Muscle of leg (tissue), 11 donors: ENCODE results near the gene F3. TPM values are rescaled to one million over a fixed set of nuclear protein-coding genes. Genes with fewer than 3 reads are reported as not detected.

Experiments
- DNase-seq: peaks from one replicate; pipeline ENCODE4 v3.0.0; 2013
- H3K27ac ChIP-seq: one replicate; pipeline ENCODE4 v1.5.1; 2013; ENCODE audit warnings: mild to moderate bottlenecking, low read length, control low read depth
- H3K27me3 ChIP-seq: one replicate; pipeline ENCODE4 v1.6.1; 2013; ENCODE audit warnings: low read length; ENCODE audit not compliant: control insufficient read depth, insufficient read depth
- H3K36me3 ChIP-seq: one replicate; pipeline ENCODE4 v1.6.1; 2013; ENCODE audit warnings: low read length; ENCODE audit not compliant: control insufficient read depth, insufficient read depth
- H3K4me1 ChIP-seq: one replicate; pipeline ENCODE4 v1.6.1; 2013; ENCODE audit warnings: low read length; ENCODE audit not compliant: control insufficient read depth, insufficient read depth
- H3K4me3 ChIP-seq: one replicate; pipeline ENCODE4 v1.5.1; 2013; ENCODE audit warnings: low read length, control low read depth
- H3K9me3 ChIP-seq: replicated peaks from 2 replicates; pipeline ENCODE4 v1.6.1; 2013; ENCODE audit warnings: low read depth, low read length; ENCODE audit not compliant: control insufficient read depth
- WGBS: methylation state at CpG from one replicate; pipeline ENCODE4 v1.1.5; 2013; ENCODE audit warnings: missing lambda C conversion rate; ENCODE audit not compliant: insufficient coverage; 5-methylcytosine and 5-hydroxymethylcytosine counted together
- polyA plus RNA-seq, 8 donors: library from polyadenylated mRNA; unstranded; fragments of 120-200 nt; gene quantifications; one replicate each; pipeline versions ENCODE4 v1.2.1 to v1.2.3, GENCODE V29; 2013; ENCODE audit warnings: inconsistent platforms in 1 of 8, low replicate concordance in 1 of 8; ENCODE audit not compliant: insufficient read length in 8 of 8, insufficient read depth in 1 of 8
- total RNA-seq: library from RNA; stranded (reverse); fragments of 120-200 nt; gene quantifications from one replicate; pipeline ENCODE4 v1.2.4, GENCODE V29; 2013

F3 gene
- total and polyA plus RNA-seq, 9 donors: 1.6 to 6.0 (median 2.4) TPM

- Histone ChIP-seq H3K36me3 (no peaks in the 10 kb centered on the region), H3K4me3 (no peak overlapping the region), H3K27me3 (no peaks in the 10 kb centered on the region), H3K4me1 (no peaks in the 10 kb centered on the region), H3K27ac (no peak overlapping the region), H3K9me3 (no peaks in the 10 kb centered on the region)
- DNase-seq: no peak
- no CpG with 5 or more reads among the region's 2 CpGs for WGBS
Measured at GRCh38 chr1:94512816-94513215, 28.7 kb downstream of the F3 start.

- Histone ChIP-seq H3K36me3 (peaks cover 13% of the 10 kb centered on the region), H3K9me3 (no peaks in the 10 kb centered on the region), H3K4me3 (no peak overlapping the region), H3K4me1 (no peaks in the 10 kb centered on the region), H3K27me3 (no peaks in the 10 kb centered on the region), H3K27ac (no peak overlapping the region)
- 73% methylated on average over 1 of the region's 1 CpG for WGBS
- DNase-seq: no peak
Measured at GRCh38 chr1:94504601-94505000, 37.0 kb downstream of the F3 start.

GRCh38 chr1:94503153-94503552, 38.4 kb downstream of the F3 start:
- Histone ChIP-seq H3K4me3 (no peak overlapping the region), H3K36me3 (peaks cover 18% of the 10 kb centered on the region), H3K4me1 (no peaks in the 10 kb centered on the region), H3K9me3 (no peaks in the 10 kb centered on the region), H3K27ac (no peak overlapping the region), H3K27me3 (no peaks in the 10 kb centered on the region)
- no peak for DNase-seq
- 75% methylated on average over 1 of the region's 4 CpGs for WGBS

- Histone ChIP-seq H3K27ac (no peak overlapping the region), H3K36me3 (peaks cover 18% of the 10 kb centered on the region), H3K27me3 (no peaks in the 10 kb centered on the region), H3K4me1 (no peaks in the 10 kb centered on the region), H3K9me3 (no peaks in the 10 kb centered on the region), H3K4me3 (no peak overlapping the region)
- no peak for DNase-seq
- WGBS: 84% methylated on average over 2 of the region's 4 CpGs
Measured at GRCh38 chr1:94501935-94502334, 39.6 kb downstream of the F3 start.

GRCh38 chr1:94501426-94501825, 40.1 kb downstream of the F3 start:
- Histone ChIP-seq H3K36me3 (peaks cover 16% of the 10 kb centered on the region), H3K9me3 (no peaks in the 10 kb centered on the region), H3K4me1 (no peaks in the 10 kb centered on the region), H3K4me3 (no peak overlapping the region), H3K27ac (no peak overlapping the region), H3K27me3 (no peaks in the 10 kb centered on the region)
- WGBS: no CpG with 5 or more reads among the region's 2 CpGs
- no peak for DNase-seq

GRCh38 chr1:94496076-94496755, 45.3 kb downstream of the F3 start:
- no peaks in the 10 kb centered on the region for H3K9me3 ChIP-seq
- no peak overlapping the region for H3K27ac ChIP-seq
- H3K4me3 ChIP-seq: no peak overlapping the region
- WGBS: 90% methylated on average over 2 of the region's 2 CpGs
- no peaks in the 10 kb centered on the region for H3K27me3 ChIP-seq
- H3K4me1 ChIP-seq: no peaks in the 10 kb centered on the region
- no peak for DNase-seq
- H3K36me3 ChIP-seq: peaks cover 10% of the 10 kb centered on the region

GRCh38 chr1:94490556-94490955, 51.0 kb downstream of the F3 start:
- Histone ChIP-seq H3K27ac (no peak overlapping the region), H3K4me3 (no peak overlapping the region), H3K27me3 (no peaks in the 10 kb centered on the region), H3K9me3 (no peaks in the 10 kb centered on the region), H3K36me3 (peaks cover 7% of the 10 kb centered on the region), H3K4me1 (no peaks in the 10 kb centered on the region)
- no peak for DNase-seq
- no CpG with 5 or more reads among the region's 2 CpGs for WGBS

GRCh38 chr1:94486990-94487389, 54.6 kb downstream of the F3 start:
- H3K27me3 ChIP-seq: no peaks in the 10 kb centered on the region
- 100% methylated on average over 1 of the region's 5 CpGs for WGBS
- no peaks in the 10 kb centered on the region for H3K4me1 ChIP-seq
- no peak for DNase-seq
- no peaks in the 10 kb centered on the region for H3K9me3 ChIP-seq
- peaks cover 10% of the 10 kb centered on the region for H3K36me3 ChIP-seq
- no peak overlapping the region for H3K27ac ChIP-seq
- no peak overlapping the region for H3K4me3 ChIP-seq

- no peak overlapping the region for H3K27ac ChIP-seq
- no peaks in the 10 kb centered on the region for H3K27me3 ChIP-seq
- no peaks in the 10 kb centered on the region for H3K4me1 ChIP-seq
- DNase-seq: peak; percentile 69
- no peak overlapping the region for H3K4me3 ChIP-seq
- no peaks in the 10 kb centered on the region for H3K9me3 ChIP-seq
- peaks cover 6% of the 10 kb centered on the region for H3K36me3 ChIP-seq
- WGBS: 0% methylated on average over 1 of the region's 4 CpGs
Measured at GRCh38 chr1:94481473-94481933, 60.1 kb downstream of the F3 start.

GRCh38 chr1:94479682-94480081, 61.9 kb downstream of the F3 start:
- Histone ChIP-seq H3K4me1 (no peaks in the 10 kb centered on the region), H3K4me3 (no peak overlapping the region), H3K36me3 (peaks cover 7% of the 10 kb centered on the region), H3K9me3 (no peaks in the 10 kb centered on the region), H3K27ac (no peak overlapping the region), H3K27me3 (no peaks in the 10 kb centered on the region)
- WGBS: 65% methylated on average over 2 of the region's 3 CpGs
- no peak for DNase-seq
